ENCODE data around the gene PEX14.

DNA sequence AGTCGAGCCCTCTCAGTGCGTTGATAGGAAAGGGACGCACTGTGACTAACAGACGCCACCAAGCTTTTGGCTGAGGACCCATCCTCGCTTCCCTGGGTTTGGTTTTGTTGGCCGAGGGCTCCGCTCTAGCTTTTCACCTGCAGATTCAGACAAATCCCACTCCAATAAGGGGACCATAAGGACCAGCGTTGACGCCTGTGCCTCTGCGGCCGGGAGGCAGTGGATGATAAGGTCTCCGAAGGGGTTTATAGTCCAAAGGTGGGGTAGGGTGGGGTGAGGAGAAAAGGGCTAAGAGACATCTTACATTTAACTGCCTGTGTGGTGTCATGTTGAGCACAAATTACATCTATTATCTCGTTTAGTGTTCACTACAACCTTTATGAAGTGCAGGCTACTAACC, 760 bp downstream of the PEX14 start:
- TF ChIP-seq, protein P1, sequence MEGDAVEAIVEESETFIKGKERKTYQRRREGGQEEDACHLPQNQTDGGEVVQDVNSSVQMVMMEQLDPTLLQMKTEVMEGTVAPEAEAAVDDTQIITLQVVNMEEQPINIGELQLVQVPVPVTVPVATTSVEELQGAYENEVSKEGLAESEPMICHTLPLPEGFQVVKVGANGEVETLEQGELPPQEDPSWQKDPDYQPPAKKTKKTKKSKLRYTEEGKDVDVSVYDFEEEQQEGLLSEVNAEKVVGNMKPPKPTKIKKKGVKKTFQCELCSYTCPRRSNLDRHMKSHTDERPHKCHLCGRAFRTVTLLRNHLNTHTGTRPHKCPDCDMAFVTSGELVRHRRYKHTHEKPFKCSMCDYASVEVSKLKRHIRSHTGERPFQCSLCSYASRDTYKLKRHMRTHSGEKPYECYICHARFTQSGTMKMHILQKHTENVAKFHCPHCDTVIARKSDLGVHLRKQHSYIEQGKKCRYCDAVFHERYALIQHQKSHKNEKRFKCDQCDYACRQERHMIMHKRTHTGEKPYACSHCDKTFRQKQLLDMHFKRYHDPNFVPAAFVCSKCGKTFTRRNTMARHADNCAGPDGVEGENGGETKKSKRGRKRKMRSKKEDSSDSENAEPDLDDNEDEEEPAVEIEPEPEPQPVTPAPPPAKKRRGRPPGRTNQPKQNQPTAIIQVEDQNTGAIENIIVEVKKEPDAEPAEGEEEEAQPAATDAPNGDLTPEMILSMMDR (IDR thresholded peaks at IDR 0.05; ENCODE audit: low read length): no peak
- no peak for TF ChIP-seq EZH2 (IDR thresholded peaks at IDR 0.05; ENCODE audit: borderline replicate concordance, low read length)
